ENCODE results near the gene SLC22A5. TPM values are rescaled to one million over a fixed set of nuclear protein-coding genes. Genes with fewer than 3 reads are reported as not detected.
"Not testable (repeated sequence)": the region's sequence is repeated elsewhere in the genome, so short reads cannot be mapped to it uniquely, and the experiment has no call there.

The SLC22A5 gene
- total and polyA plus RNA-seq, 12 donors: 10.3 to 36.8 (median 13.8) TPM

GRCh38 chr5:132435886-132436285 is 66.4 kb downstream of the SLC22A5 start:
- H3K9me3 ChIP-seq: no peaks in the 10 kb centered on the region
- H3K36me3 ChIP-seq: peaks cover 0 to 18% (median 0%) of the 10 kb centered on the region in 9 donors
- intact Hi-C loops (cut with DNase I): no loop called here
- peaks cover 42 to 99% (median 93%) of the 10 kb centered on the region in 9 donors for H3K4me1 ChIP-seq
- no peak for DNase-seq
- ATAC-seq: no peak
- no peak overlapping the region for H3K4me3 ChIP-seq
- peak overlapping the region in 7 of 10 donors; percentile 9 to 90 (median 31) for H3K27ac ChIP-seq
- WGBS, 2 donors: 75 to 89% methylated on average over 2 of the region's 2 CpGs
- no peak for TF ChIP-seq CTCF (IDR thresholded peaks at IDR 0.05)
- no peaks in the 10 kb centered on the region for H3K27me3 ChIP-seq

- DNase-seq: no peak
- peaks cover 42 to 99% (median 91%) of the 10 kb centered on the region in 9 donors for H3K4me1 ChIP-seq
- peaks cover 0 to 20% (median 0%) of the 10 kb centered on the region in 9 donors for H3K36me3 ChIP-seq
- ATAC-seq: no peak
- intact Hi-C loops (cut with DNase I): no loop called here
- 92 to 99% methylated on average over 3 of the region's 3 CpGs for WGBS, 2 donors
- no peak overlapping the region for H3K4me3 ChIP-seq
- H3K27me3 ChIP-seq: no peaks in the 10 kb centered on the region
- H3K27ac ChIP-seq: peak overlapping the region; percentile 22 to 90 (median 78)
- no peak for TF ChIP-seq CTCF (IDR thresholded peaks at IDR 0.05)
- no peaks in the 10 kb centered on the region for H3K9me3 ChIP-seq
These were observed 67.4 kb downstream of the SLC22A5 start for GRCh38 chr5:132436936-132437335.

- intact Hi-C loops (cut with DNase I): no loop called here
- H3K4me1 ChIP-seq: peaks cover 42 to 99% (median 90%) of the 10 kb centered on the region in 9 donors
- peak overlapping the region; percentile 26 to 90 (median 78) for H3K27ac ChIP-seq
- H3K27me3 ChIP-seq: no peaks in the 10 kb centered on the region
- H3K4me3 ChIP-seq: no peak overlapping the region
- no peaks in the 10 kb centered on the region for H3K9me3 ChIP-seq
- ATAC-seq: peak; percentile 60 to 85 (median 80)
- 14 to 16% methylated on average over 3 of the region's 3 CpGs for WGBS, 2 donors
- TF ChIP-seq CTCF (IDR thresholded peaks at IDR 0.05): no peak
- peaks cover 0 to 14% (median 0%) of the 10 kb centered on the region in 9 donors for H3K36me3 ChIP-seq
- peak; percentile 73 to 90 for DNase-seq
These were observed 68.2 kb downstream of the SLC22A5 start for GRCh38 chr5:132437604-132438266.

- ATAC-seq; DNase-seq; H3K27me3 ChIP-seq; H3K9me3 ChIP-seq; H3K4me3 ChIP-seq; intact Hi-C loops (cut with DNase I): not testable (repeated sequence)
- WGBS, 2 donors: 94 to 95% methylated on average over 3 of the region's 3 CpGs
- Histone ChIP-seq H3K4me1 (peaks cover 39 to 99% (median 87%) of the 10 kb centered on the region in 9 donors), H3K36me3 (peaks cover 0 to 10% (median 0%) of the 10 kb centered on the region in 9 donors), H3K27ac (peak overlapping the region; percentile 26 to 90 (median 78))
These were observed 68.7 kb downstream of the SLC22A5 start for GRCh38 chr5:132438267-132438645.

GRCh38 chr5:132438917-132439316 is 69.4 kb downstream of the SLC22A5 start:
- H3K27me3 ChIP-seq: no peaks in the 10 kb centered on the region
- peak overlapping the region in 1 of 10 donors; percentile 1 for H3K4me3 ChIP-seq
- intact Hi-C loops (cut with DNase I): no loop called here
- no peaks in the 10 kb centered on the region for H3K9me3 ChIP-seq
- H3K36me3 ChIP-seq: peaks cover 0 to 14% (median 0%) of the 10 kb centered on the region in 9 donors
- WGBS, 2 donors: 57 to 61% methylated on average over 4 of the region's 4 CpGs
- peak overlapping the region in 9 of 10 donors; percentile 69 to 90 (median 79) for H3K27ac ChIP-seq
- TF ChIP-seq CTCF (IDR thresholded peaks at IDR 0.05): no peak
- ATAC-seq (peak in 6 of 8 donors; percentile 8 to 57 (median 49)), DNase-seq (no peak)
- peaks cover 39 to 99% (median 89%) of the 10 kb centered on the region in 9 donors for H3K4me1 ChIP-seq

All from heart right ventricle (tissue), 16 donors.